GM21529 (cell line): ENCODE measurements around the gene SAMD1.
"Not testable (repeated sequence)": the region's sequence is repeated elsewhere in the genome, so short reads cannot be mapped to it uniquely, and the experiment has no call there.

Source experiments
- ATAC-seq: cut with Tn5 transposase; IDR thresholded peaks from one replicate; pipeline ENCODE4 v1.9.1; 2021; ENCODE audit not compliant: unreplicated experiment

Gene SAMD1

GRCh38 chr19:14061751-14062557 lies 28.6 kb downstream of the SAMD1 start, which contains the start of gene PALM3:
TSS of gene PALM3 (minus strand) at chr19:14062076. CDS start at chr19:14061980, 96 bp downstream.
- no peak for ATAC-seq

GRCh38 chr19:14061081-14061749 lies 29.3 kb downstream of the SAMD1 start:
- ATAC-seq, result no peak

- ATAC-seq, result no peak
These were observed 30.8 kb downstream of the SAMD1 start for GRCh38 chr19:14059652-14060155.

GRCh38 chr19:14059093-14059480 lies 31.5 kb downstream of the SAMD1 start:
- no peak for ATAC-seq

- ATAC-seq, result no peak
These were observed 32.1 kb downstream of the SAMD1 start for GRCh38 chr19:14058182-14059092.

- no peak for ATAC-seq
These were observed 33.7 kb downstream of the SAMD1 start for GRCh38 chr19:14056741-14057356.

GRCh38 chr19:14056069-14056666 lies 34.4 kb downstream of the SAMD1 start:
- ATAC-seq, result no peak

GRCh38 chr19:14055396-14055795 lies 35.2 kb downstream of the SAMD1 start:
- no peak for ATAC-seq

GRCh38 chr19:14054721-14055120 lies 35.8 kb downstream of the SAMD1 start:
- no peak for ATAC-seq

GRCh38 chr19:14054099-14054498 lies 36.5 kb downstream of the SAMD1 start:
- ATAC-seq, result no peak

GRCh38 chr19:14053500-14053899 lies 37.1 kb downstream of the SAMD1 start:
- no peak for ATAC-seq

- no peak for ATAC-seq
These were observed 37.5 kb downstream of the SAMD1 start for GRCh38 chr19:14053032-14053431.

- no peak for ATAC-seq
These were observed 38.1 kb downstream of the SAMD1 start for GRCh38 chr19:14052470-14052869.

GRCh38 chr19:14051980-14052379 lies 38.6 kb downstream of the SAMD1 start:
- ATAC-seq, result no peak

GRCh38 chr19:14050961-14051360 lies 39.6 kb downstream of the SAMD1 start:
- not testable (repeated sequence) for ATAC-seq

- no peak for ATAC-seq
These were observed 40.0 kb downstream of the SAMD1 start for GRCh38 chr19:14050512-14050911.

- no peak for ATAC-seq
These were observed 42.0 kb downstream of the SAMD1 start for GRCh38 chr19:14048443-14049153.

GRCh38 chr19:14047866-14048265 lies 42.7 kb downstream of the SAMD1 start:
- ATAC-seq, result not testable (repeated sequence)
